Activated T-cell treated with anti-CD3 and anti-CD28 coated beads for 48 hours (primary cell): ENCODE data around the gene DUSP2.

Experiments used
- DNase-seq: peaks from one replicate; pipeline ENCODE4 v3.0.0-alpha.2; 2020; ENCODE audit warnings: low read depth

The DUSP2 gene

GRCh38 chr2:96102596-96103186, 42.5 kb downstream of the DUSP2 start:
- DNase-seq = no peak

- no peak for DNase-seq
Measured at GRCh38 chr2:96100893-96101304, 44.3 kb downstream of the DUSP2 start.

DNA sequence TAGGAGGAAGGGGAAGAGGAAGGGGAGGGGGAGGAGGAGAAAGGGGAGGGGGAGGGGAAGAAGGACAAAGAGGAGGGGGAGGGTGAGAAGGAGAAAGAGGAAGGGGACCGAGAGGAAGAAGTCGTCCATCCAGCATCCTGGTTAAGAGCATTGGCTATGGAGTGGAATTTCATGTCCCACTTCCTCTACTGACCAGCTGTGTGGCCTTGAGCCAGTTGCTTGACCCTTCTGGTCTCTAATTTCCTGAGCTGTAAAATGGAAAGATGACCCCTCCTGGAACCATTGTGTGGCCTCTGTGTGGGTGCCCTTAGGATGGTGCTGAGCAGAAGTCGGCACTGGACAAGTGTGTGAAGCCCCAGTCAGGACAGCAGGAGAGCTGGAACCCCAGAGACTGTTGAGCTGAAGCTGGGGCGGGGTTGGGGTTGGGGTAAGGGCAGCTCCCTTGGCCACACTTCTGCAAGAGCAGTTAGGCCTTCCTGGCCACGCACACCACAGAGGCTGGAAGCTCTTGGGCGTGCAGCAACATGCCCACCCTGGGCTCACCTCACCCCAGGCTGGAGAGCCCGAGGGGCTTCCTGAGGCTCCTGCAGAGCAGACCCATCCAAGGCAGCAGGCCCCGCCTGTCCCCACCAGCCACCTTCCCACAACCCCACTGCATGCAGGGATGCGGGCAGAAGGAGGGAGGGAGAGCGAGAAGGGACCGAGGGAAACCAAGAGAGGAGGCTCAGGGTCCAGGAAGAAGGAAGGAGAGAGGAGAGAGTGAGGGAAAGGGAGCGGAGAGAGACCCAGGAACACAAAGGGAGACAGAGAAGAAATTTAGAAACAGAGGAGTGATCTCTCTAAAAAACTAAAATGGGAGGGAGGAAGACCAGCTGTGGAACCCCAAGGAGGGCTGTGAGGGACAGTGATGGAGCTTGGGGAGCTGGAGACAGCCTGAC, 45.1 kb downstream of the DUSP2 start:
- no peak for DNase-seq

GRCh38 chr2:96098900-96099590, 46.2 kb downstream of the DUSP2 start:
- no peak for DNase-seq

DNA sequence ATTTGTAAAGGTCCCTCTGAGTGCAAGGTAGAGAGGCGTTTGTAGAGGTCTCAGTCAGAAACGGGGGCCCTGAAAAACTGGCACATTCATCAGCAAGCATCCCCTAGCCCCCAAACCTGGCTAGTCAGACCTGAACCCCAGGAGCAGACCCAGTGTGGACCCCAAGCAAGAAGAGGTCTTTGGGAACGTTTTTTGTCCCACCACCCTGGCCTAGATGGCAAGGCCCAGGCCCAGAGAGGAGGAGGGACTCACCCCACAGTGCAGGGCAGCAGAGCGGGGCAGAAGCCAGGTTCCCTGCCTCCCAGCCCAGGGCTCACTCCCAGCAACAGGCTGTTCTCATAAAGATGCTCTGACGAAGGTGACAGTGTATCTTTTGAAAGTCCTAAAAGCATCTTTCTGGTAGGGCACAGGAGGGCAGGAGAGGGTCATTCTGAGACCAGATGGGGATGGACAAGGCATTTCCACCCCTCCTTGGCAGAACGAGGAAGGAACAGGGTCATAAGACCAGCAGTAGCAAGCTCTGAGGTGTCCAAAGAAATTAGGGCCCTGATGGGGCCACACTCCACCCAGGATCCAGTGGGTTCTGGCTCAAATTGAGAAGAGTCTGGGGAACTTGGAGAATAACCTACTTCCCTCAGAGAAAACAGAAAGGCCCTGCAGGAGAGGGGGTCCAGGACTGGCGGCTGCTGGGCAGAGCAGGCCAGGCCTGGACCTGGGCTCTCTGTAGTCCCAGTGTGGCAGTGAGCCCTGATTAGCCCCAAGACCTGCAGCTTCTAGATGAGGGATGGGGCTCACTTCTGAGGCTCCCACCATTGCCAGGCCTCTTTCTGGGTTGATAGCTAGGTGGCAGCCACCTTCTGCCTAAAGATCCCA, 47.1 kb downstream of the DUSP2 start:
- DNase-seq = no peak

GRCh38 chr2:96097441-96097840, 47.8 kb downstream of the DUSP2 start:
- DNase-seq = no peak

- DNase-seq = no peak
Measured at GRCh38 chr2:96095116-96095636, 50.1 kb downstream of the DUSP2 start.

DNA sequence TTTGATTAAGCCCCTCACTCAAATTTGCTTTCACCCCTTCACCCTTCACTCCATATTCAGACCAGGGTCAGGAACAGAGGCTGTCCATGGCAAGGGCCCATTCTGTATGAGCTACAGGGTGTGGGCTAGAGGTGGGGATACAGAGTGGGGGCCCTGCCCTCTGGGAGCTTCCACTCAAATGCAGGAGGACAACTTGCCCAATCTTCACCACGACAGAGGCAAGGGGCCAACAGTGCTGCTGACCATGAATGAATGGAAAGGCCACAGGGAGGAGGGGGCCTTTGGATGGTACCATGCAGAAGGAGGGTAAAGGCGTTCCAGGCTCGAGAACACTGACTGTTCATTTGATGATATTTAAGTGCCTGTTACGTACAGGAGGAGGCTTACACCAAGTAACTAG, 51.7 kb downstream of the DUSP2 start:
- DNase-seq = no peak
